Ammon's horn (tissue), 1 donor: ENCODE measurements around the gene MAN1A2.
"Not testable (repeated sequence)": the region's sequence is repeated elsewhere in the genome, so short reads cannot be mapped to it uniquely, and the experiment has no call there.

Source experiments
- DNase-seq: peaks from one replicate; pipeline ENCODE4 v3.0.0-alpha.2; 2016; ENCODE audit warnings: low spot score

MAN1A2 gene

DNA sequence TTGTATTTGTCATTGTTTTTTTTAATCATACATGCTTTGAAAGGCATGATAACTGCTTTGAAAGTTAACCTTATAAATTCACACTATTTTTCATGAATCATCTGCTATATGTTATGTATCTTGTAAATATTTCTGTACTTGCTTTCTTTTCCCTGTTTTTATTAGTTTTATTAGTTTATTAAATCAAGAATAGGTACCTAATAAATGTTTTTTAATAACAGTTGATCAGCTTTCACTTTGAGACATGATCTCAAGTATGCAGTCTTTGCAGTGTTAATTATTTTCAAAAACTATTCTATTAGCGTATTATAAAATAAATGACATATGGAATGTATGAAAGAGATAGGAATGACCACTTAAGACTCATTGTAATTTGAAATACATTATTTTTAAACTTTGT lies 127.8 kb downstream of the MAN1A2 start:
- no peak for DNase-seq

DNA sequence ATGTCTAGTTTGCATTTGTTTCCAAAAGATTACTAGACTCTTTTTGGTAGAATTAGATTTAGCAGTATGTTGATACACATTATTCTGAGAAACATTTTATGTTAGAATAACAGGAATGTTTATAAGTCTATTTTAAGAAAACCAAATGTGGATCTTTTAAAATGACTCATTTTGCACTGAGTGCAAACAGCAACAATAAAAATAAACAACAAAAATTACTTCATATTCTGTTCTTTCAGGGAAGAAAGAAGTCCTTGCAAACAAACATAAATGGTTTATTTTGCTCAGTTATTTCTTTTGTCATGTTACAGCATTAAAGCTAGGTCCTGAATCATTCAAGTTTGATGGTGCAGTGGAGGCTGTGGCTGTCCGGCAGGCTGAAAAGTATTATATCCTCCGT lies 131.8 kb downstream of the MAN1A2 start:
- DNase-seq, result no peak

DNA sequence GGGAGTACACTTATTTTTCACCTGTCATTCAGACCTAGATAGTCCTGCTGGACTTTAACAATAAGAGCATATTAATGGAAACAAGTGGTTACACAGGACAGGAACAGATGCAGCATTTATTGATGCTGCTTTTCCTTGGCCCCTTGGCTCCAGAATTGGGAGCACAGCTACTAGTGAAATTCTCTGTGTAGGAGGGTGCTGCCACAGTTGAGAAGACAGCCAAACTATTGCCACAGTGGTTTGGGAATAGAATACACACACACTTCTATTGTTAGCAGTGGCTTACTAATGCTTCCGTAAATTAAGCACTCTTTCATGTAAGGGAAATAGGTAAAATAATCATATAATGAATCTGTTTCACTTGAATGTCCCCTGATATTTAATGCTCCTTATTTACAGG lies 133.3 kb downstream of the MAN1A2 start:
- peak; percentile 60 for DNase-seq

DNA sequence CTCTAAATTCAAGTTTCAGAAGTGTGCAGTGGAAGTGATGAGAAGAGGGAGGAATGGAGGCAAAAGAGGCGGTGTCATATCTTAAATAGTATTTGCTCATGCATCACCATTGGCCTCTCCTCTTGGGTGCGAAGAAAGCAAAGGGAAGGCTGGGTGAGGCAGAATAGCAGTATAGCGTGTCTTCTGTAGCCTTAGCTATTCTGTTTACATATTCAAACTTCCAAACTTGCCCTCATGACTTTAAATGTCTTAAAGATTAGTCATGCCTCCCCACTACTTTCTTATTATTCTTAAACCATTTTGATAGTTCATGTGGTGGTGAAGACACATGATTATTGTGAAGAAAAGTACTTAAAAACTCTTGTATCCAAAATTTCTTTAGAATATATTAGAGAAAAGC lies 134.0 kb downstream of the MAN1A2 start:
- no peak for DNase-seq

DNA sequence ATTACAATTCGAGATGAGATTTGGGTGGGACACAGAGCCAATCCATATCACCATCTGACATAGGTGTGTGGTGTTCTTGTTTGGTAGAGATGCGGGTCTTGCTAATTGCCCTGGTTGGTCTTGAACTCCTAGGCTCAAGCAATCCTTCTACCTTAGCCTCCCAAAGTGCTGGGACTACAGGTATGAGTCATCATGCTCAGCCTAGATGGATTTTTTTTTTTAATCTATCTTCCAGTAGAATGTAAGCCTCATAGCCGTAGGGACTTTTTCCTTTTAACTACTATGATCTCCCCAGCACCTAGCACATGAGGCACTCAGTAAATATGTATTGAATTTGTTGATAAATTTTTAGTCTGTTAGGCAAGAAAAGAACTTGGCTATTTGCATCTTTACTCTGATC lies 144.0 kb downstream of the MAN1A2 start:
- DNase-seq, result no peak

DNA sequence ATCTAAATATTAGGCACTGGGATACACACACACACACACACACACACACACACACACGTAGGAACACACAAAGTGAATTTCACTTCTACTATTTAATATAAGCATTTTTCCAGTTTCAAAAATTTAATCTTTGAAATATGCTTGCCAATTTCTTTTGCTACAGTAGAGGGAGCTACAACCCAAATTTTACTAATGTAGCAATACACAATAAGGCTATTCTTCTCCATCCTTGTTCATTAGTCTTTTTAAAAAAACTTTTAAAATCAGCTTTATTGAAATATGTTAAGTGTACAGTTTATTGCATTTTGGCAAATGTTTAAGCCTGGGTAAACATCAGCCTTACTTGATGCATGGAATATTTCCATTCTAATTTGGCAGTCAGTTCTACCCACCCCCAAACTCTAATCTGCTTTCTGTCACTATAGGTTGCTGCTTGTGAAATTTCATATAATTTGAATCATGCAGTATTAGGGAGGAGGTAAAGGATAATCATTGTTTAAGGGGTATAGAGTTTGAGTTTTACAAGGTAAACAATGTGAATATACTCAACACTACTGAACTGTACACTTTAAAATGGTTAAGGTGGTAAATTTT lies 145.6 kb downstream of the MAN1A2 start:
- DNase-seq, result no peak

DNA sequence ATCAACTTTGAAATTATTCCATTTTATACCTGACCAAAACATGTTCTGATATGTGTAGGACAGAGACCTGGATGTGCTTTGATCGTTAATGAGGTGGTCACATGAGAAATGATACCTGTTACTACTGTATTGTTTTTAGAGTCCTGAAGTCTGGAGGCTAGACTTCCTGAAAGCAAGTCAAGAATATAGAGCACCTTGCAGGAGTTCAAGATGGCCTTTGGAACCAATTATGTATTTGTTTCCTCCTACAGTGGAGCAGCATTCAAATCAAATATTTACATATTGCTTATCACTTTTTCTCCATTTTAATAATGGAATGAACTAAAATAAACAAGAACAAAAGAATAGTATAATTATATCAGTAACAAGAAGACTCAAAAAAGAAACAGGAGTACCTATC lies 155.9 kb downstream of the MAN1A2 start:
- DNase-seq, result no peak

DNA sequence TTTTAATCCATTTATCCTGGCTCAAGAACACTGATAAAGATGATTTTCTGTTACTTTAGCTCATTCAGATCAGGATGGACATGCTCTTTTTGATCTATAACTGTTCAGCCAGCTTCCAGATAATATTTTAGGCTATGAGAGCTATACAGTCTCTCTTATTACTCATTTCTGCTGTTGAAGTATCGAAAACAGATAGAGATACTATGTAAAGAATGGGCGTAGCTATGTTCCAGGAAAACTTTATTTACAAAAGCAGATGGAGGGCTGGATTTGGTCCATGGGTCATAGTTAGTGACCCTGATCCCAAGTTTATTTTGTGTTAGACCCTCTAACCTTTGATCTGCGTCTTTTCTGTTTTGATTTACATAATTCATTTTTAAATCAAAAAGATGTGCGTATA lies 159.8 kb downstream of the MAN1A2 start:
- DNase-seq, result no peak

DNA sequence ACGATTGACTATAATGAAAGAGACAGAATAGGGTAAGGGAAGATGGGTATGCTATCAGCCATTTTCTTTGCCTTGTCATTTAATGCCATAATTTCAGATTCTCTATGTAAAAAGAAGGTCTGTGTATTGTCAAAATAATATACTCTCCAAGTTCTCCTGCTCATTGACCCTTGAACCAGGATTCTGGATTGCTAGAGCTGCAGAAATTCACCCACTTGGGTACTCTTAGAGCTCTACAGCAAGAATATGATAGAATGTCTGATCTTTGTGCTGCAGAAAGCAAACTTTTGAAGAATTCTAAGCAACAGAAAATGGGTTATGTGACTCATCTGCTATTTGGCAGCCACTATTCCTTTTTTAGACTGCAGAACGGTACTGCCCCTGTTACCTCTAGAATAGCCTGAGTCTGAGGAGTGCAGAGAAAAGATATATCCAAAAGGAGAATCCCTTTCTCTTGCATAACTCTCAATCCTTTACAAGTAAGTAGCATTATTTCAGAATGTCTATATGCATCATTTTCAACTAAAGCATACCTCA lies 160.4 kb downstream of the MAN1A2 start:
- DNase-seq, result no peak

DNA sequence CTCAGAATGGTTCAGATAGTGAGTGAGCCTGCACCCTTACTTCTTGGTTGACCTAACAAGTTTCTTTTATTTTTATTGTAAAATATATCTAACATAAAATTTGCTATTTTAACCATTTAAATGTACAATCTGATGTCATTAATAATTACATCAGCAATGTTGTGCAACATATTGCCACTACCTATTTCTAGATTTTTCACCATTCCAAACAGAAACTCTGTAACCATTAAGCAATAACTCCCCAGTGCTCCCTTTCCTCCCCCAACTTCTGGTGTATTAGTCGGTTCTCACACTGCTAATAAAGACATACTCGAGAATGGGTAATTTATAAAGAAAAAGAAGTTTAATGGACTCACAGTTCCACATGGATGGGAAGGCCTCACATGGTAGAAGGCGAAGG lies 162.4 kb downstream of the MAN1A2 start:
- DNase-seq, result no peak

DNA sequence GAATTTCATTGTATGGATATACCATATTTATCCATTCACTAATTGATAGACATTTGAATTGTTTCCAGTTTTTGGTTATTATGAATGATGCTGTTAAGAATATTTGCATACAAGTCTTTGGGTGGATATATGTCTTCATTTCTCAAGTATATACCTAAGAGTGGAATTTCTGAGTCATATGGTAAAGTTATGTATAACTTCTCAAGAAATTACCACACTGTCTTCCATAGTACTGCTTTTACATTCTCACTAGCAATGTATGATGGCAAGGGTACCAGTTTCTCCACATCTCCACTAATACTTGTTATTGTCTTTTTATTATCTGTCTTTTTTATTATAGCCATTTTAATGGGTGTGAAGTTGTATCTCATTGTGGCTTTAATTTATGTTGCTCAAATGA lies 164.0 kb downstream of the MAN1A2 start:
- DNase-seq, result no peak

DNA sequence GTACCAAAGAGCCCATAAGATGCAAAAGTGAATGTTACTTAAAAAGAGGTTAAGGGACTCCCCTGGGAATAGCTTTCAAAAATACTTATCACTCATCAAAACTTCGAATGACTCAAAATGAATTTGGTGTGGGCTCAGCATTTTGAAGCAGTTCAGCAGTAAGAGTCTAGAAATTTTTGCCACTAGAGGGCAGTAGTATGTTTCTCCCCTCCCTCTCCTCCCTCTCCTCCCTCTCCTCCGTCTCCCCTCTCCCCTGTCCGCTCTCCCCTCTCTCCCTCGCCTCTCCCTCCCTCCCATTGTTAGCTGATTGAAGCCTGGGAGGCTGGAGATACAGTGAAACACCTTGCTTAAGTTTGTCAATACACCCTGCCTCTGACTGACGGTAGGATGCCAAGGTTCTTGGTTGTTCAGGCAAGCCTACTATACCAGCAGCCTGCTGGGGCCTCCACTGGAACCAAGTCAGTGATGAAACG lies 167.8 kb downstream of the MAN1A2 start:
- DNase-seq, result peak; percentile 60

DNA sequence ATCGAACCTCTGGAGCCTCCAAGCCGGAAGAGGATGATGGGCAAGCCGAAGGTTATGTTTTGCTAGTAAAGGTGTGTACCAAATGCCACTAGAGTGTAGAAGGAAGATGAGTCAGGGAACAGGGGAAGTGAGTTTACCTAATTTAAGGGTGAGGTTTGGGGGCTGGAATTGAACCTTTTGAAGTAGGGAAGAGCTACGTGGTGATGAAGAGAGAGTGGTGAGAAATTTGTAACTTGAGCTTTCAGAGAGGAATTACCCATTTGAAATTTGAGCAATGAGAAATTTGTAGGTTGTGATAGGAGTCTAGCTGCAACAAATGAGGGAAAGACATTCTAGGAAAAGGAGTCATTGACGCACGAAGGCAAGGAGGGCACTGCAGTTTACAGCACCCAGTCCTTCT lies 168.6 kb downstream of the MAN1A2 start:
- DNase-seq, result no peak

DNA sequence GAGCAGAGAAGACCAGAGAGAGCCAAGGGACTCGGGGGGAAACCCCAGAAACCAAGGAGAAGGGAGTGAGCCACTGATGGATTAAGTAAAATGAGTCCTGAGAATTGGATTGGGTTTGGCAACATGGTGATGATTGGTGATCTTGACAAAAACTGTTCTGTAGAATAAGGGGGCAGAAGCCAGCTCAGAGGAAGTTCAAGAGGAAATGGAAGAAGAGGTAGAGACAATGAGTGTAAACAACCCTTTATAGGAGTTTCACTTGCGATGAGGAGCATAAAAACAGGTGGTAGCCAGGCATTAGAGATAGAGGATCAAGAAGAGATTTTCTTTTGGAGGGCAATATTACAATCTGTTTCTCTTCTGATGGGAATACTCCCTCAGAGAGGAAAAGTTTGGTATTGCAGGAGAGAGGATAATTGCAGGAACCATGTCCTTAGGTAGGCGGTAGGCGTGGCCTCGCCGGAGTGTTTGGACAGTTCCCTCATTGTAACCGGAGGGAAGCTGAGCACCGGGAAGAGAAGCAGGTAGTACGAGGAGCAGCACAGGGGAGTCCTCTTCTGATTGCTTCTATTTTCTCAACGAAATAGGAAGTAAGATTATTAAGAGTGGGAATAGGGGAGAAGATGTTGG lies 170.2 kb downstream of the MAN1A2 start:
- no peak for DNase-seq

DNA sequence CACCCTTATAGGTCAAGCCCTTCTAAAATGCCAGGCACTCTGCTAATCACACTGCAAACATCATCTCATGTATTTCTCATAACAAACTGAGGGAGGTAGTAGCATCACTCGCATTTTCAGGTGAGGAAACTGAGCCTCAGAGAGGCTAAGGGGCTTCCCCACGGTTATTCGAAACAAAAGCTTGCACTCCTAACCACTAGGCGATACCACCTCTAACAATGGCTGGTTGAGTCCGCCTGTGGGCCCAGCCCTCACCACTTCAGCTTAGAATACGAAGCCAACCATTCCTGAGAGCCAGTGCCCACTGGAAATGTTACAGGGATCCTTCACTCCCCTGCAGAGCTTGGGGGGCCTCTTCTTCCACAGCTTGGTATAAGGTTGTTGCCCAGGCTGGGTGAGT lies 173.3 kb downstream of the MAN1A2 start:
- DNase-seq, result no peak

DNA sequence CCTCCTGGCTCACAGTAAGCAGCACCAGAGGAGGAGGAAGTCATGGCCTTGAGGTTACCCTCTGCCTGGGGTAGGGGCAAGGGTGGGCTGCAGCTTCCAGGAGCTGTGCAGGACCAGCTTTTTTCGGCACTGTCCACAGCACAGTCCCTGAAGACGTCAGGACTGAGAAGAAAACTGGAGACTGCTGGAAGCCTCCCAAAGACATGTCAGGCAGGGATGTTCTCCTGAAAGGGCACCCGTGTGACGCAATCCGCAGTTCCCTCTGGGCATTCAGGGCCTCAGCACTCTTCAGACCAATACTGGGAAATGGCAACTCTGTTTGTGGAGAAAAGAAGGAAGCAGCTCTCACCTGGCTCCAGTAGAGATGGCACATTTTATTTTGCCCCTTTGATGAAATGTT lies 173.8 kb downstream of the MAN1A2 start:
- no peak for DNase-seq

DNA sequence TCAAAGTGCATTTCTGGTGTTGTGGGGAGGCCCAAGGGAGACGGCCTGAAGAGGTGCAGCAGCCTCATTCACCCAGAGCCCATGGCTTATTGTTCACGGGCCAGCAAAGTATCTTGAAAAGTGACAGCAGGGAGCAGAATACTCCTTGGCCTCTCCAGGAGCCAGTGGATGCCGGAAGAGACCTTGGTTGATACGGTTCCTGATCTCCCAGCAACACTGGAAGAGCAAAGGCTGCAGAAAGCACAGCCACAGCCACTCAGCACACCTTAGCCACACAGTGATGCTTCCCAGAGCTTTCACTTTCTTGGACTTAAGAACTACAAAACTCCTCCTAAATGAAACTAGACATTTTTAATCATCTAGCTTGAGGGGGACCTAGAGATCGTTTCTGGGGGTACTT lies 174.3 kb downstream of the MAN1A2 start:
- DNase-seq, result no peak

DNA sequence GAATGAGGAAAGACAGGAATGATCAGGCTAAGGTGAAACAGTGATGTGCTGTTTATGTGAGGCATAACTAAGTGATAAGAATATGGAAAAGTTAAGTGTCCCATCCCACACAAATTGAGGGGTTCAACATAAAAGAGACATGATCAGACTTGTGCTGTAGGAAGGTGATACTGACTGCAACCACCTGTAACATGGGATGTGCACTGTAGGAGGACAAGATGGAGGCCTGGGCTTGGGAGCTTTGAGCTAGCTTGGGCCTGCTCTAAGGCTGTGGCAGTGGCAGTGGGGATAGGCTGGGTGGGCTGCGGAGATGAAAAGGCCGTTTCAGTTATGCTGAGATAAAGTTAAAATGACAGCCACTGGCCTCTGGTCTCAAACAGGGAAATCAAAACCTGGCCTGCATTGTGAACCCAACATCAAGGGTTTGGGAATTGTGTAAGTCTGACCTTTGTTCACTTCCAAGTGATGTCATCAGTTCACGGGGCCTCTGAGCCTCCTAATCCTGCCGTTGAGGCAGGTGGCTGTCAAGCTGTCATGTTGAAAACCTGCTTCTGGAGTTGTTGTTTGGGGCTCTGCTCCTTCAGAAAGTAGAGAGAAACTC lies 177.4 kb downstream of the MAN1A2 start:
- no peak for DNase-seq

DNA sequence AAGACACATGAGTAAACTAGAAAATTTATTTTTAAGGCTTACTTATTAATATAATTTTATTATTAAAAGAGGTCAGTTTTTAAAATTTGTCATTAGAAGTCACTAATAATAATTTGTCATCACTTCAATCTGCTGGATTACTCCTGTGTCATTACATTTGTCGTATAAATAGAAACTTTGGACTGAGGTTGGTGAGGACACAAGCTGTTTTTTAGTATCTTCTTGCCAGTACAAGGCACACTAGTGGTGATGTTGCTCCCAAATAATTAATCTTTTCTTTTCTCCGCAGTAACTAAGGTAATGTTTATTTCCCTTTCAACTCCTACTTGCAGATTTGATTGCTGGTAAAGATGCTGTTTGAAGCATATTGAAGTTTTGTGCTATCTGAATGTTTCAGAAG lies 179.2 kb downstream of the MAN1A2 start:
- no peak for DNase-seq

DNA sequence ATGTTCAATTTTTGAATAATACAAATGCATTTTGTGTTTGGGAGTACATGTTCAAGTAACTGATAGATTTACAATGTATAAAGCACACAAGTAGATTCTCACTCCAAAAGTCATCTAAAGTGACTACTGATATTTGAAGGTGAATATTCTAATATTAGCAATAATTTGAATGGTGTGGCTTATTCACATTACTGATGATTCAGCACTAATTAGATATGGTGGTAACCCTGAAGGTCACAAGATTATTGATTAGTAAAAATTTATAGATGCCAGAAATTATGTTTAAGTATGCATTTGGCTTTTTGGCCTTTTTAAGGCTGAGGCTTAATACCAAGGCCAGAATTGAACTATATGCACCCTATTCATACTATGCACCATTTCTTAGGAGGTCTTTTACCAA lies 186.2 kb downstream of the MAN1A2 start:
- DNase-seq, result no peak

DNA sequence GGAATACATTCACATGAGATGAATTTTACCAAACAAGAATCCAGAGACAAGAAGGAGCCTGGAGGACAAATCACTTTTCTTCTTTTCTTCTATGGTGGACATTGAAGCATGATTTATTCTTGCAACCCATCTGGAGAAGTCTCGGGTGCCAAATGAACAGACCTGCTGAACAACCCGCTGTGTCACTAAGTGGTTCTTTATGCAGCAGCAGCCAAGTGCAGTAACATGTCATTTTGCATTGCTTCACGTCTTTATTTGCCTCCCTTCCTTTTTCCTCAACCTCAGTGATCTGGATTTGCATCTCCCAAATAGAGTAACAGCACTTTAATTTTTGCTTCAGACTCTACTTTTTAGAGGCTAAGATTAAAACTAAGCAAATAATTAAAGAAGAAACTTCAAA lies 188.6 kb downstream of the MAN1A2 start:
- DNase-seq, result no peak

DNA sequence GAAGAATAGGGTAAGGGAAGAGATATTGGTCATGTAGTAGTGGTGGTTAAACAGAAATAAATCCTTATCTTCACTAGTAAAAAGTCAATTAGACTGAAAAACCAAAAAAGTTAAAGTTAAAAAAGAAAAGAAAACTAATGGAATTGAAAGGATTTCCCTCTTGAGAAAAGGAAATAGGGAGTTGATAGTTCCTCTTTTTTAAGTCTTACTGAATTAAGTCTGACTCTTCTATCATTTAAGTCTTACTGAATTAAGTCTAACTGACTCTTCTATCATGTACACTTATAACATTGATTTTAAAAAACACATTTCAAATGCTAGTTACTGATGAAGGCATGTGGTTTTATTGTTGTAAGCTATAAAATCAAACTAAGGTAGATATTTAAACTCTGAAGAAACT lies 189.1 kb downstream of the MAN1A2 start:
- DNase-seq, result no peak

DNA sequence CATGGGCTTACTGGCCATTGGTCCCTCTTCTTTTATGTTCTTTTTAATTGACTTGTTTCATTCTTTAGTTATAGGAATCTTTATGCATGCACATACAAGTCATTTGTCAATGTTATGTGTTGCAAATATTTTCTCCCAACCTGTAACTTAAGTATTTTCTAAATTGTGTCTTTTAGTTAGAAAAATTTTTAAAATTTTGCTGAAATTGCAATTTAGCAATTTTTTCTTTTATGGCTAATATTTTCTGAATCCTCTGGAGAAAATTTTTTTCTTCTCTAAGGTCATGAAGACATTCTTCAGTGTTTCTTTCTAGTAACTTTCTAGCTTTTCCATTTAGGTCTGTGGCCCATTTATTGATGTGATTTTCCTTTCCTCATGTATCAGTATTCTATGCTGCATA lies 189.7 kb downstream of the MAN1A2 start:
- no peak for DNase-seq

DNA sequence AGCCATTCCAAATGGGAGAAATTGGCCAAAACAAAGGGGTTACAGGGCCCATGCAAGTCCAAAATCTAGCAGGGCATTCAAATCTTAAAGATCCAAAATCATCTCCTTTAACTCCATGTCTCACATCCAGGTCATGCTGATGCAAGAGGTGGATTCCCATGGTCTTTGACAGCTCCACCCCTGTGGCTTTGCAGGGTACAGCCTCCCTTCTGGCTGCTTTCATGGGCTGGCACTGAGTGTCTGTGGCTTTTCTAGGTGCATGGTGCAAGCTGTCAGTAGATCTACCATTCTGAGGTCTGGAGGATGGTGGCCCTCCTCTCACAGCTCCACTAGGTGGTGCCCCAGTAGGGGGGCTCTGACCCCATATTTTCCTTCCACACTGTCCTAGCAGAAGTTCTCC lies 191.2 kb downstream of the MAN1A2 start:
- not testable (repeated sequence) for DNase-seq
